ENCODE measurements around the gene PIP4K2B.
A peak's percentile ranks its signal among the peaks of the same experiment; 100 is the strongest.

The PIP4K2B gene

GRCh38 chr17:38743556-38744171 is 55.7 kb downstream of the PIP4K2B start:
- DNase-seq = no peak

- peak in 2 of 14 donors; percentile 54 to 85 for DNase-seq
Measured at GRCh38 chr17:38742411-38743308, 56.7 kb downstream of the PIP4K2B start.

GRCh38 chr17:38741921-38742410 is 57.4 kb downstream of the PIP4K2B start:
- DNase-seq = peak in 2 of 14 donors; percentile 31 to 54

- DNase-seq = no peak
Measured at GRCh38 chr17:38741461-38741860, 57.9 kb downstream of the PIP4K2B start.

- DNase-seq = no peak
Measured at GRCh38 chr17:38740806-38741205, 58.5 kb downstream of the PIP4K2B start.

GRCh38 chr17:38740044-38740443 is 59.3 kb downstream of the PIP4K2B start:
- DNase-seq = no peak

- DNase-seq = no peak
Measured at GRCh38 chr17:38739305-38739704, 60.1 kb downstream of the PIP4K2B start.

GRCh38 chr17:38738686-38739085 is 60.7 kb downstream of the PIP4K2B start:
- no peak for DNase-seq

GRCh38 chr17:38738007-38738662 is 61.2 kb downstream of the PIP4K2B start:
- no peak for DNase-seq

GRCh38 chr17:38735161-38735997 is 64.0 kb downstream of the PIP4K2B start:
- peak in 8 of 14 donors; percentile 7 to 66 (median 19) for DNase-seq

- no peak for DNase-seq
Measured at GRCh38 chr17:38733982-38734973, 65.1 kb downstream of the PIP4K2B start.

GRCh38 chr17:38733282-38733981 is 65.9 kb downstream of the PIP4K2B start:
- no peak for DNase-seq

- no peak for DNase-seq
Measured at GRCh38 chr17:38732376-38733281, 66.7 kb downstream of the PIP4K2B start.

GRCh38 chr17:38731526-38732294 is 67.6 kb downstream of the PIP4K2B start:
- no peak for DNase-seq

- DNase-seq = peak in 6 of 14 donors; percentile 35 to 65 (median 46)
Measured at GRCh38 chr17:38730526-38731379, 68.6 kb downstream of the PIP4K2B start.

- peak in 10 of 14 donors; percentile 49 to 87 (median 63) for DNase-seq
Measured at GRCh38 chr17:38729886-38730525, 69.3 kb downstream of the PIP4K2B start, which contains the start of gene CISD3. CISD3 (plus strand) TSS chr17:38730341; CDS start chr17:38730359, 18 bp downstream.
